ENCODE data around the gene SNCAIP.

GRCh38 chr5:122385808-122386207 lies 73.8 kb downstream of the SNCAIP start:
- TF ChIP-seq CTCF (conservative IDR thresholded peaks at IDR 0.05 in 1 of 2, IDR thresholded peaks at IDR 0.05 in 1 of 2; ENCODE audit: low read depth in 1 of 2, low read length in 2 of 2), result no peak
- no peak for TF ChIP-seq EZH2 (IDR thresholded peaks at IDR 0.05; ENCODE audit: low read length, missing control alignments)

Measured in fibroblast of lung (primary cell).